HK-2 (cell line): ENCODE measurements around the gene CGNL1.

Experiments used
- DNase-seq: peaks from one replicate; pipeline ENCODE4 v3.0.0-alpha.2; 2018; ENCODE audit not compliant: unreplicated experiment

CGNL1 gene, protein sequence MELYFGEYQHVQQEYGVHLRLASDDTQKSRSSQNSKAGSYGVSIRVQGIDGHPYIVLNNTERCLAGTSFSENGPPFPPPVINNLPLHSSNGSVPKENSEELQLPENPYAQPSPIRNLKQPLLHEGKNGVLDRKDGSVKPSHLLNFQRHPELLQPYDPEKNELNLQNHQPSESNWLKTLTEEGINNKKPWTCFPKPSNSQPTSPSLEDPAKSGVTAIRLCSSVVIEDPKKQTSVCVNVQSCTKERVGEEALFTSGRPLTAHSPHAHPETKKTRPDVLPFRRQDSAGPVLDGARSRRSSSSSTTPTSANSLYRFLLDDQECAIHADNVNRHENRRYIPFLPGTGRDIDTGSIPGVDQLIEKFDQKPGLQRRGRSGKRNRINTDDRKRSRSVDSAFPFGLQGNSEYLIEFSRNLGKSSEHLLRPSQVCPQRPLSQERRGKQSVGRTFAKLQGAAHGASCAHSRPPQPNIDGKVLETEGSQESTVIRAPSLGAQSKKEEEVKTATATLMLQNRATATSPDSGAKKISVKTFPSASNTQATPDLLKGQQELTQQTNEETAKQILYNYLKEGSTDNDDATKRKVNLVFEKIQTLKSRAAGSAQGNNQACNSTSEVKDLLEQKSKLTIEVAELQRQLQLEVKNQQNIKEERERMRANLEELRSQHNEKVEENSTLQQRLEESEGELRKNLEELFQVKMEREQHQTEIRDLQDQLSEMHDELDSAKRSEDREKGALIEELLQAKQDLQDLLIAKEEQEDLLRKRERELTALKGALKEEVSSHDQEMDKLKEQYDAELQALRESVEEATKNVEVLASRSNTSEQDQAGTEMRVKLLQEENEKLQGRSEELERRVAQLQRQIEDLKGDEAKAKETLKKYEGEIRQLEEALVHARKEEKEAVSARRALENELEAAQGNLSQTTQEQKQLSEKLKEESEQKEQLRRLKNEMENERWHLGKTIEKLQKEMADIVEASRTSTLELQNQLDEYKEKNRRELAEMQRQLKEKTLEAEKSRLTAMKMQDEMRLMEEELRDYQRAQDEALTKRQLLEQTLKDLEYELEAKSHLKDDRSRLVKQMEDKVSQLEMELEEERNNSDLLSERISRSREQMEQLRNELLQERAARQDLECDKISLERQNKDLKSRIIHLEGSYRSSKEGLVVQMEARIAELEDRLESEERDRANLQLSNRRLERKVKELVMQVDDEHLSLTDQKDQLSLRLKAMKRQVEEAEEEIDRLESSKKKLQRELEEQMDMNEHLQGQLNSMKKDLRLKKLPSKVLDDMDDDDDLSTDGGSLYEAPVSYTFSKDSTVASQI

DNA sequence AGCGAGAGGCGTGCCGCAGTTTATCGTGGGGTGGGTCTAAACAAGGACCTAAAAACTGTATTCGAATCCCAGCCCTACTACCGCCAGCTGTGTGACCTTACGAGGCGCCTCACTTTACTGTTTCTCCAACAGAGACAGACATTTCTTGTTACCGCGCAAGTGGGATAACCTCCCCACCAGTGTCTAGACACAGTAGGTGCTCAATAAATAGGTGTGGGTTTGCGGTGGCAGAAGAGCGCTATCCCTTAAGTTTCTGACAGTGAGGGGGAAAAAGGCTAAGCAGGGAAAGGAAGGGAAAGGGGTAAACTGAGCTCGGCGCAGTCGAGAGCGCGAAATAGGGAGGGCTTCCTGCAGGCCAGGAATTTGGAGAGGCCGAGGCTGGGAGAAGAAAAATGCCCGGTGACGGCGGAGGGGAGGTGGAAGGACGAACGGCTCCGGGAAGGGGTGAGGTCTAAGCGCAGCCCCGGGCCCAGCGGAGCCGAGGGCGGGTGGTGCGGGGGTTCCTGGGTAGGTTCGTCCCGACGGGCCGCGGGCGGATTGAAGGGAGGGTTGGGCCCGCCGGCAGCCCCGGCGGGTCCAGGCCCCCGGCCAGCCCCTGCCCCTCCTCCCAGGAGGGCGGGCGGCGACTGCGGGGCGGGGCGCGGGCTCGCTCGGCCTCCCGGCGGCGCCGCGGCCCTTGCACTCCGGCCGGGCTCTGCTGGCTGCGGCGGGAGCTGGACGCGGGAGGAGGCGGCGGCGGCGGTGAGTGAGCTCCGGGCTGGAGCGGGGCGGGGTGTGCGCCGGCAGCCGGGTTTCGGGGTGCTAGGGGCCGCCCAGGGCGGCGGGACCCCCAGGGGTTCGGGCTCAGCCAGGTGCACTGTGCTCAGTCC is at the start of gene CGNL1:
Gene CGNL1, plus strand, starts transcription at position 679 of the 869 bp plus-strand sequence. CDS start 61,495 bp downstream, outside the sequence.
- DNase-seq, result no peak

DNA sequence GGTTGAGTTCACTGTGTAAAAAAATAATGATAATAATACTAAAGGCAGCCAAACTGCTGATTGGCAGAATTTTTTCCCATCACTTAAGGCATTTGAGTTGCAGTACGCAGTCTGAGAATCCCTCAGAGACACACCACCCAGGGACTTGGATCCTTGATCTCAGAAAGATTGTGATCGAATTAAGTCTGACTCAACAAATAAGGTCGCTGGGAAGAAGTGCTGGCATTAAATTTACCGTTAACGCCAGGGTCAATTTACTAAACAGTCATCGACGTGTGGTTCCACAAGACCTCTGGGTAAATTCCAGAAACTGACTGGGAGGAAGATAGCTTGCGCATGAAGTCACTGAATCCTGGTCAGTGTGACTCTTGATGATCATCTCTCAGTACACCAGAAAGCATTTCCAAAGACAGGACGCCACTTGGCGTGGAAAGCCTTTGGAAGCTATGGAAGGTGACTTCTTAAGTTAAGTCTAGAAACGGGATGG is 48.3 kb upstream of the CGNL1 start:
- DNase-seq, result peak; percentile 19

DNA sequence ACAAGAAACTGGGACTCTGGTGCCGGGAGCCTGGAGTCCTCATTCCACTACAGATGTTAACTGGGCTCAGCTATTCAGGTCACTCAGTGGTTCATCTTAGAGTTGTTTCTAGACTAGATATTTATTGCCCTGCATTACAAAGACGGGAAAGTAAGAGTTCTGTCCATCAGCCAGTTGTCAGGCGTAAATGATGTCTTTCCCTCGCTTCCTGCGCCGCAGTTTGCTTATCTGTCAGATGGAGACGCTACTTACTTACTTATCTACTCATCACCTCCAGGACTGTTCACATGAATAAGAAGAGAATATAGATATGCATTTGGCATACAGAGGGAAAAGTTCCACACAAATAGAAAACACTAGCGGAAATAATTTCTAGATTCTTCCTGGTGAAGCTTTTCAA is 47.8 kb upstream of the CGNL1 start:
- no peak for DNase-seq

DNA sequence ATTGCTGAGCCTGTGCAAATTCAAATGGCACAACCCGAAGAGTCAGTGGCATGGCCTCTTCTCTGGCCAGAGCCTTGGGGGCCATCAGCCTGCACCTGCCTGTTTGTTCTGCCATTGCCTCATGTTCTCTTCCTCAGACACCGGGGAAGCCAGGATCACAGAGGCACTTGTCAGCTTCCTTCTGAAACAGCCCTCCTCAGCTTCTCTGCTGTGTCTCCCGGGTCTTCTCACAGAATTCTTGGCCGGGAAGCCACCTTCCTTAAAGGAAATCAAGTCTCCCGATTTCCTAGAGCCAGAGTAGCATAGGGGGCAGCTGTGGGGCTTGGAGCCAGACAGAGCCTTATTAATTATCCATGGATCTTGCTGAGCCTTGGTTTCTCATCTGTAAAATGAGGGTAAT is 47.4 kb upstream of the CGNL1 start:
- DNase-seq, result no peak

- peak; percentile 30 for DNase-seq
Measured at GRCh38 chr15:57329582-57330367, 46.5 kb upstream of the CGNL1 start.

DNA sequence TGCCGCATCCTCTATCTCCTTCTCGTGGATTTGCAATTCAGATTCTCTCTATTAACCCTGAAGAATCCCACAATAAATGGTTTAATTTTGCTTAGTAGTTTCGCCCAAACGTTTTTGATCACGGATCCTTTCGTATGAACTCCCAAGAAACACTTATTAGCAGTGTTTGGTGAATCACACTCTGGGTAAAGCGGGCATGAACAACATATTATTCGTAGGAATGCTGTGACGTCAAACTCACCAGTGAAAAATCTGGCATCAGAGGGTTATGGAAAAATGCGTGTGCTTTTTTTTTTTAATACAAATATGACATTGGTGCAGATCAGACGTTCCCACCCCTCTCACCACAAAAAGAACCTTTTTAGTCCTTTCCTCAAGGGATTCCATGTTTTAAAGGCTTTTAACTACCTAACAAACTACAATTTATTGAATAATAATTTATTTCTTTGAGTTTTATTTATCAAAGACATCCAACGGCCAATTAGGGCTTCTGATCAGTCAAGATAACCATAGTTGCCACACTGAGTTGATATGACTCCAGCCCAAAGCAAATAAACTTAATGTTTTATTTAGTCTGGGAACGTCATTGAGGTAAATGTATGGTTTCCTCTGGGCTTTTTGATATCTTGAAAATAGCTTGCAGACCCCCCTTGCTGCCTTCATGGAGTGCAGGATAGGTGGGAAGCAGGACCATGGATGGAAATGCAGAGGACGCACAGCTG is 45.5 kb upstream of the CGNL1 start:
- DNase-seq, result no peak

- no peak for DNase-seq
Measured at GRCh38 chr15:57332326-57332725, 44.0 kb upstream of the CGNL1 start.

- no peak for DNase-seq
Measured at GRCh38 chr15:57333487-57333886, 42.8 kb upstream of the CGNL1 start.

- DNase-seq, result peak; percentile 41
Measured at GRCh38 chr15:57334257-57334656, 42.0 kb upstream of the CGNL1 start.

GRCh38 chr15:57335293-57335715 is 41.0 kb upstream of the CGNL1 start:
- no peak for DNase-seq

- no peak for DNase-seq
Measured at GRCh38 chr15:57335719-57336118, 40.6 kb upstream of the CGNL1 start.

- no peak for DNase-seq
Measured at GRCh38 chr15:57337868-57338411, 38.4 kb upstream of the CGNL1 start.

GRCh38 chr15:57339321-57339720 is 37.0 kb upstream of the CGNL1 start:
- no peak for DNase-seq

DNA sequence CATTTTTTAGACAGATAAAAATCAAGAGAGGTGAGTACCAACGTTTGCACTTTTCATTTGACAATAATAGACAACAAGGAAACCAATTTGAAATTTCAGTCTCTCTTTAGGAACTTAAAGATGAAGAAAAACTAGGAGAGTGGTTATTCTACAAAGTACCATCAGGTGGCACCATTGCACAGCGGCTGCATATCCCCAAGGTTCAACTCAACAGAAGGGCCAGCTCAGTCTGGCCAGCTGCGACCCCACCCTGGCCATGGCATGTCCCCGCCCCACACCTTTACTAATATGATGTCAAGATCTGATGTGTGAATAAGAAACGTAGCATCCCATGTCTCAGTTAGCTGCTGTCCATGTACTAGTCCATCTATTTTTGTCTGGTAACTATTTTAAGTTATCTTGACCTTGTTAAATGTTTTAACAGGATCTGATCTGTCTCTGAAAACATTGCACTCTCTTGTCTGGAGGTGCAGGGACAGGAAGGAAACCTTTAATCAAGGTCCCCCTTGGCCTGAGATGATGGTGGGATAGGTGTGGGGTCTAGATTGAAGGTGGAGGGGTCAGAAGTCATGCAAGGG is 35.5 kb upstream of the CGNL1 start:
- DNase-seq, result peak; percentile 50

DNA sequence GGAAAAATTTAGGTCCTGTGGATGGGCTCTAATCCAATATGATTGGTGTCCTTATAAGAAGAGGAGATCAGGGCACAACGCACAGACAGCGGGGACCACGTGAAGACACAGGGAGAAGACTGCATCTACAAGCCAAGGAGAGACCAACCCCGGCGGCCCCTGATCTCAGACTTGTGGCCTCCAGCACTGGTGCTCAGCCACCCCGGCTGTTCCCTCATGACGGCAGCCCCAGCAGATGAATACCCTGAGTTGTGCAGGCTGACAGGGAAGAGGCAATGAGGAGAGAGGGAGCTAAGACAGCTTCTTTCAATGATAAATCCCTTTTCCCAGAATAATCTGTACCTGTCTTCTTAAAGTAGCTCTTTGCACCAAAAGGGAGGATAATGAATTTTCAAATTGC is 33.3 kb upstream of the CGNL1 start:
- no peak for DNase-seq

DNA sequence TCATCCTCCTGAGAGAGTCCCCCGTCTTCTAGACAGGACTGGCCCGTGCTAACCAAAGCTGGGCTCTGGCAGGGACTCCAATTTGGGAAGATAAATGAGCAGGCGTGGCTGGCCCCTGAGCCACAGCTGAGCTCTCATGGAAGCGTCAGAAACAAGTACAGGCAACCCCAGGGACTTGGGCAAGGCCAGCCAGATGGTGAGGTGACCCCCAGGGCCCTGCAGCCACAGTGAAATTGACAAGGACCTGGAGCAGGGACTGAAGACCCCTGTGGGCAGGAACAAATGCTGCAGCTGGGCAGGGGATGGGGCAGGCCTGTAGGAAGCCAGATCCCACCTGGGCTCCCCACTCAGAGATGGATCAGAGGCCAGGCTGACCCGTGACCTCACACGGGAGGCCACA is 32.8 kb upstream of the CGNL1 start:
- DNase-seq, result no peak

DNA sequence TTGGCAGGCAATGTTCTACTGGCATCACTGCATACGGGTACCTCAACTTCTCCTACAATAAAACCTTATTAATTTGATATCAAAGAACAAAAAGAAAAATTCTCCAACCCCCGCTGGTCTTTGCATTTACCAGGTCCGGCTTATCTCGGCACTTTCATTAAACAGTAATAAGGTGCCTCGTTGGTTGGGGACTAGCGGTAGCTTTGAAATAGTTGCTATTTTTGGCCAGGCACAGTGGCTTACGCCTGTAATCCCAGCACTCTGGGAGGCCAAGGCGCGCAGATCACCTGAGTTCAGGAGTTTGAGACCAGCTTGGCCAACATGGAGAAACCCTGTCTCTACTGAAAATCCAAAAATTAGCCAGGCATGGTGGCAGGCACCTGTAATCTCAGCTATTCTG is 32.0 kb upstream of the CGNL1 start:
- no peak for DNase-seq

GRCh38 chr15:57345584-57345983 is 30.7 kb upstream of the CGNL1 start:
- peak; percentile 37 for DNase-seq

DNA sequence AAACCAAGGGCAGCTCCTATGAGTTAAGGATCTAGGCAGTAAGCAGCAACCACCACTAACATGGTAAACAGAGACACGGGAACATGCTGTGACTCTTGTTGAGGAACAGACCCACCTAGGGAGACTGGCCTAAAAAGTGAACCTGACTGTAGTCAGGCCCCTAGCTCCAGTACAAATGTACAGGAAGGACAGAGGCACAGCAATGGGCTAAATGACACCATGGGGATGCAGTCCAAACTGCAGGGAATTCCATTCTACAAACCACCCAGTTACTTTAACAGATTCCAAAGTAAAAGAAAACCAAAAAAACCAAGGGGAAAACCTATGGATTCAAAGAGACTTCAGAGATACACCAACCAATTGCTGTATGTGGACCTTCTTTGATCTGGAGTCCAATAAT is 28.2 kb upstream of the CGNL1 start:
- no peak for DNase-seq
